GM19395 (cell line): ENCODE measurements around the gene GRIFIN.
"Not testable (repeated sequence)": the region's sequence is repeated elsewhere in the genome, so short reads cannot be mapped to it uniquely, and the experiment has no call there.

Experiments used
- ATAC-seq: cut with Tn5 transposase; IDR thresholded peaks from one replicate; pipeline ENCODE4 v1.9.1; 2021; ENCODE audit warnings: mild to moderate bottlenecking, moderate library complexity; ENCODE audit not compliant: unreplicated experiment

GRIFIN gene

GRCh38 chr7:2480070-2480408 lies 3.8 kb upstream of the GRIFIN start:
- ATAC-seq: no peak

GRCh38 chr7:2479276-2480069 lies 3.3 kb upstream of the GRIFIN start:
- no peak for ATAC-seq

- ATAC-seq: no peak
Measured at GRCh38 chr7:2478800-2479199, 2.6 kb upstream of the GRIFIN start.

GRCh38 chr7:2478399-2478785 lies 2.2 kb upstream of the GRIFIN start:
- no peak for ATAC-seq

GRCh38 chr7:2477447-2478398 lies 1.5 kb upstream of the GRIFIN start:
- no peak for ATAC-seq

- ATAC-seq: no peak
Measured at GRCh38 chr7:2476776-2477446, 713 bp upstream of the GRIFIN start.

- no peak for ATAC-seq
Measured at GRCh38 chr7:2475678-2476015, 551 bp downstream of the GRIFIN start.

GRCh38 chr7:2474813-2475677 lies 1.2 kb downstream of the GRIFIN start:
- ATAC-seq: no peak

GRCh38 chr7:2474224-2474623 lies 2.0 kb downstream of the GRIFIN start:
- no peak for ATAC-seq

GRCh38 chr7:2473496-2474180 lies 2.6 kb downstream of the GRIFIN start:
- ATAC-seq: no peak

GRCh38 chr7:2472739-2473138 lies 3.5 kb downstream of the GRIFIN start:
- ATAC-seq: no peak

- ATAC-seq: no peak
Measured at GRCh38 chr7:2471396-2471795, 4.8 kb downstream of the GRIFIN start.

GRCh38 chr7:2471022-2471329 lies 5.2 kb downstream of the GRIFIN start:
- no peak for ATAC-seq

GRCh38 chr7:2470204-2471021 lies 5.8 kb downstream of the GRIFIN start:
- no peak for ATAC-seq

GRCh38 chr7:2469460-2470203 lies 6.6 kb downstream of the GRIFIN start:
- ATAC-seq: not testable (repeated sequence)

- ATAC-seq: no peak
Measured at GRCh38 chr7:2468227-2468626, 8.0 kb downstream of the GRIFIN start.

GRCh38 chr7:2466675-2467074 lies 9.5 kb downstream of the GRIFIN start:
- ATAC-seq: no peak

- ATAC-seq: no peak
Measured at GRCh38 chr7:2465928-2466327, 10.3 kb downstream of the GRIFIN start.

- no peak for ATAC-seq
Measured at GRCh38 chr7:2462731-2463130, 13.5 kb downstream of the GRIFIN start.
